ENCODE results near the gene LASP1.

DNA sequence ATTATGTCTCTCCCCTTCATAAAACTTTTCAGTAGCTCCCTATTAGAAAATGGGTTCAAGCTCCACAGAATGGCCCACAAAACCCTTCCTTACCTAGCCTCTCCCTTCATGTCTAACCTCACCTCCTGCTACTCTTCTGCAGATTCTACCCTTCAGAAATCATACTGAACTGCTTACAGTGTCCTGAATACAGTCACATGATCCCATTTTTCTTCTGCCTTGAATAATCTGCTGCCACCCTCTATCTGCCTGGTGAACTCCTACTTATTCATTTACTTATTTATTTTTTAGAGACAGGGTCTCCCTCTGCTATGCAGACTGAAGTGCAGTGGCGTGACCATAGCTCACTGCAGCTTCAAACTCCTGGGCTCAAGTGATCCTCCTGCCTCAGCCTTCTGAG is 70.5 kb downstream of the LASP1 start:
- TF ChIP-seq, protein P1, sequence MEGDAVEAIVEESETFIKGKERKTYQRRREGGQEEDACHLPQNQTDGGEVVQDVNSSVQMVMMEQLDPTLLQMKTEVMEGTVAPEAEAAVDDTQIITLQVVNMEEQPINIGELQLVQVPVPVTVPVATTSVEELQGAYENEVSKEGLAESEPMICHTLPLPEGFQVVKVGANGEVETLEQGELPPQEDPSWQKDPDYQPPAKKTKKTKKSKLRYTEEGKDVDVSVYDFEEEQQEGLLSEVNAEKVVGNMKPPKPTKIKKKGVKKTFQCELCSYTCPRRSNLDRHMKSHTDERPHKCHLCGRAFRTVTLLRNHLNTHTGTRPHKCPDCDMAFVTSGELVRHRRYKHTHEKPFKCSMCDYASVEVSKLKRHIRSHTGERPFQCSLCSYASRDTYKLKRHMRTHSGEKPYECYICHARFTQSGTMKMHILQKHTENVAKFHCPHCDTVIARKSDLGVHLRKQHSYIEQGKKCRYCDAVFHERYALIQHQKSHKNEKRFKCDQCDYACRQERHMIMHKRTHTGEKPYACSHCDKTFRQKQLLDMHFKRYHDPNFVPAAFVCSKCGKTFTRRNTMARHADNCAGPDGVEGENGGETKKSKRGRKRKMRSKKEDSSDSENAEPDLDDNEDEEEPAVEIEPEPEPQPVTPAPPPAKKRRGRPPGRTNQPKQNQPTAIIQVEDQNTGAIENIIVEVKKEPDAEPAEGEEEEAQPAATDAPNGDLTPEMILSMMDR (IDR thresholded peaks at IDR 0.05; ENCODE audit: control extremely low read depth in 1 of 3, insufficient read depth in 1 of 3, low read depth in 1 of 3, low read length in 3 of 3), result no peak
- TF ChIP-seq PHF8 (conservative IDR thresholded peaks at IDR 0.05; ENCODE audit: low read depth, low read length) (no peak), SRF (IDR thresholded peaks at IDR 0.05; ENCODE audit: low read depth, low read length) (no peak), POLR2A (IDR thresholded peaks at IDR 0.05; ENCODE audit: control extremely low read depth in 1 of 2, low read depth in 2 of 2, low read length in 2 of 2) (no peak), TCF12 (IDR thresholded peaks at IDR 0.05; ENCODE audit: low read depth, low read length) (no peak), EZH2 (IDR thresholded peaks at IDR 0.05; ENCODE audit: low read depth, low read length, severe bottlenecking) (no peak), GABPA (IDR thresholded peaks at IDR 0.05; ENCODE audit: borderline replicate concordance, insufficient read depth, low read length) (no peak), MAX (IDR thresholded peaks at IDR 0.05) (no peak), POLR2AphosphoS5 (IDR thresholded peaks at IDR 0.05; ENCODE audit: low read depth, low read length) (no peak), YY1 (IDR thresholded peaks at IDR 0.05; ENCODE audit: low read depth, low read length) (no peak), BCL11A (IDR thresholded peaks at IDR 0.05; ENCODE audit: low read depth in 2 of 2, low read length in 2 of 2) (no peak), CEBPB (IDR thresholded peaks at IDR 0.05; ENCODE audit: low read depth, low read length) (no peak)

All from H1 (cell line).